ENCODE measurements around the gene TSPYL4. TPM values are rescaled to one million over a fixed set of nuclear protein-coding genes. Genes with fewer than 3 reads are reported as not detected.

Gene TSPYL4
- total and polyA plus RNA-seq, 8 donors, result 2.3 to 33.5 (median 9.1) TPM

DNA sequence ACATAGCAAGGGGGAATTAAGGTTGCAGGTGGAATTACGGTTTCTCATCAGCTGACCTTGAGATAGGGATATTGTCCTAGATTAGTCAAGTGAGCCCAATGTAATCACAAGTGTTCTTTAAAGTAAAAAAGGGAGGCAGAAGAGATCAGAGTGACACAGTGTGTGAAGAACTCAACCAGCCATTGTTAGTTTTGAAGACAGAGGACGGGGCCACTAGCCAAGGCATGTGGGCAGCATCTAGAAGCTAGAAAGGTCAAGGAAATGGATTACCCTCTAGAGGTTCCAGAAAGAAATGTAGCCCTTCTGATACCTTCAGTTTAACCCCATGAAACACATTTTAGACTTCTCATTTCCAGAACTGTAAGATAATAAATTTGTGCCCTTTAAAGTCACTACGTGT, 44.4 kb upstream of the TSPYL4 start:
- intact Hi-C loops (cut with DNase I; ENCODE audit: low total_unique reads), result no loop called here
- TF ChIP-seq POLR2A (IDR thresholded peaks at IDR 0.05) (no peak), EP300 (IDR thresholded peaks at IDR 0.05) (no peak), POLR2AphosphoS5 (IDR thresholded peaks at IDR 0.05) (no peak)
- TF ChIP-seq, protein P1, sequence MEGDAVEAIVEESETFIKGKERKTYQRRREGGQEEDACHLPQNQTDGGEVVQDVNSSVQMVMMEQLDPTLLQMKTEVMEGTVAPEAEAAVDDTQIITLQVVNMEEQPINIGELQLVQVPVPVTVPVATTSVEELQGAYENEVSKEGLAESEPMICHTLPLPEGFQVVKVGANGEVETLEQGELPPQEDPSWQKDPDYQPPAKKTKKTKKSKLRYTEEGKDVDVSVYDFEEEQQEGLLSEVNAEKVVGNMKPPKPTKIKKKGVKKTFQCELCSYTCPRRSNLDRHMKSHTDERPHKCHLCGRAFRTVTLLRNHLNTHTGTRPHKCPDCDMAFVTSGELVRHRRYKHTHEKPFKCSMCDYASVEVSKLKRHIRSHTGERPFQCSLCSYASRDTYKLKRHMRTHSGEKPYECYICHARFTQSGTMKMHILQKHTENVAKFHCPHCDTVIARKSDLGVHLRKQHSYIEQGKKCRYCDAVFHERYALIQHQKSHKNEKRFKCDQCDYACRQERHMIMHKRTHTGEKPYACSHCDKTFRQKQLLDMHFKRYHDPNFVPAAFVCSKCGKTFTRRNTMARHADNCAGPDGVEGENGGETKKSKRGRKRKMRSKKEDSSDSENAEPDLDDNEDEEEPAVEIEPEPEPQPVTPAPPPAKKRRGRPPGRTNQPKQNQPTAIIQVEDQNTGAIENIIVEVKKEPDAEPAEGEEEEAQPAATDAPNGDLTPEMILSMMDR (IDR thresholded peaks at IDR 0.05), result no peak
- no peaks in the 10 kb centered on the region for H3K4me1 ChIP-seq
- H3K36me3 ChIP-seq, result no peaks in the 10 kb centered on the region
- H3K27me3 ChIP-seq, result no peaks in the 10 kb centered on the region
- no peak for DNase-seq
- 92 to 97% (median 92%) methylated on average over 3 of the region's 3 CpGs for WGBS, 5 donors
- no peak overlapping the region for H3K4me3 ChIP-seq
- peaks cover 0 to 8% (median 3%) of the 10 kb centered on the region in 4 donors for H3K9me3 ChIP-seq
- no peak overlapping the region for H3K27ac ChIP-seq

DNA sequence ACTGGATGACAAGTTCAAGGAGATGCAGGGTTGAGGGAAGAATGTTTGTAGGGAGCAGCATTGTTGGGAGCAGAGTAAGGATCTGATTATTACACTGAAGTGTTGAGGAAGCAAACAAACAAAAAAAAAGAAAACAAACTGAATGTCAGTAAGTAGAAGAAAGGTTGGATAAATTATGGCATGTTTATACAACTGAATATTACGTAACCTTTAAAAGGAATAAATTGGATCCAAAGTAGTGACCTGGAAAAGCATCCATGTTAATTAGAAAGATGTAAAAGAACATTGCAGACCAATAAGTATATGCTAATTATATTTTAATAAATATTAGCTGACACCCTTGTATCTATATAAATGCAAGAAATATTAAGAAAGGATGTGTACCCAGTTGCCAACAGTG, 38.7 kb upstream of the TSPYL4 start:
- no peak for DNase-seq
- no peaks in the 10 kb centered on the region for H3K27me3 ChIP-seq
- H3K9me3 ChIP-seq, result no peaks in the 10 kb centered on the region
- intact Hi-C loops (cut with DNase I; ENCODE audit: low total_unique reads), result no loop called here
- H3K4me1 ChIP-seq, result no peaks in the 10 kb centered on the region
- no peaks in the 10 kb centered on the region for H3K36me3 ChIP-seq
- no peak overlapping the region for H3K4me3 ChIP-seq
- TF ChIP-seq POLR2A (IDR thresholded peaks at IDR 0.05) (no peak), POLR2AphosphoS5 (IDR thresholded peaks at IDR 0.05) (no peak), EP300 (IDR thresholded peaks at IDR 0.05) (no peak)
- TF ChIP-seq, protein P1 (IDR thresholded peaks at IDR 0.05), result no peak
- 80 to 95% (median 94%) methylated on average over 1 of the region's 1 CpG for WGBS, 5 donors
- H3K27ac ChIP-seq, result no peak overlapping the region

DNA sequence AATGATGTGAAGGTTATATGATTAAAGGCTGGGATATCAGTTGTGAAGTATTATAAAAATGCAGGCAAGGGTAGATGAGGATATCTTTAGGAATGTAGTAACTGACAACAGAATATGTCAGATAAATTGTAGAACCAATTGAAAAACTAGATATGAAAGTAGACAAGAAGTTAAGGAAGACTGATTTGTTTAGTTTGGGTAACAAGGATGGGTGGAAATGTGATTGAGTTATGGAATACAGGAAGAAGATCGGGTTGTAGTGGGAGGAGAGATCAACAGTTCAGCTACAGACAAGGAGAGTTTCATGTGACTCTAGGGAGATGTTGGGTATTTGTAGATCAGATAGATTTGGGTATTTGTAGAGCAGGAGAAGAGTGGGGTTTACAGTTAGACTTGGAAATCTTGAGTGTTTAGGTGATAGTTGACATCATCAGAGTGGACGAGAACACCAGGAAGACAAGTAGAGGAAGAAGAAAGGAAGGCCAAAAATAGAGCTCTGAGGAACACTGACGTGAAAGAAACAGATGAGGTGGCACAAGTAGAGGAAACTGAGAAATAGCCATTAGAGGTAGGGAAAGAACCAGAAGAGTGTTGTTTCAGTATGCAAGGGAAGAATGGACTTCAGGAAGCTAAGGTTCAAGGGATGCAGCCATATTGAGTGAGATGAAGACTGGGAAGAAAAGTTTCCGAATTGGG, 38.0 kb upstream of the TSPYL4 start:
- H3K4me3 ChIP-seq, result no peak overlapping the region
- 77 to 86% (median 81%) methylated on average over 4 of the region's 4 CpGs for WGBS, 5 donors
- no peaks in the 10 kb centered on the region for H3K36me3 ChIP-seq
- no peaks in the 10 kb centered on the region for H3K9me3 ChIP-seq
- H3K27me3 ChIP-seq, result no peaks in the 10 kb centered on the region
- no peaks in the 10 kb centered on the region for H3K4me1 ChIP-seq
- intact Hi-C loops (cut with DNase I; ENCODE audit: low total_unique reads), result no loop called here
- DNase-seq, result no peak
- TF ChIP-seq, protein P1 (IDR thresholded peaks at IDR 0.05), result no peak
- TF ChIP-seq POLR2AphosphoS5 (IDR thresholded peaks at IDR 0.05), result no peak
- TF ChIP-seq EP300 (IDR thresholded peaks at IDR 0.05), result no peak
- no peak for TF ChIP-seq POLR2A (IDR thresholded peaks at IDR 0.05)
- H3K27ac ChIP-seq, result no peak overlapping the region

DNA sequence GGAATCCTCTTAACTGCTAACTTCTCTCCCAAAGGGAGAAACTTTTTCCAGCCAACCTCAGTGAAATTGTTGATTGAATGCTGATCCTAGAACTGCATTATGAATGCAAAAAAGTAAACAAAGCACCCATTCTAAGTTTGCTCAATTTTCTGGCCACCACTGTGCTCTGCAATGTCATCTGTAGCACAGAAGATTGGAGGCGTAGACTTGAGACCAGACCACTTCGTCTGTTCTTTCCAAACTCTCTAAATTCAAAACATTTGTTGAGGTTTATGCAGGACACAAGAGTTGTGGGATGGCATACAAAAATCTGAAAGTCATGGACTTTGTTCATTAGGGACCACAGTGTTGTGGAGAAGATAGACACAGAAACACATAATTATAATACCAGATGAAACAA, 36.9 kb upstream of the TSPYL4 start:
- intact Hi-C loops (cut with DNase I; ENCODE audit: low total_unique reads), result no loop called here
- Histone ChIP-seq H3K4me3 (no peak overlapping the region), H3K27ac (no peak overlapping the region), H3K9me3 (no peaks in the 10 kb centered on the region), H3K36me3 (no peaks in the 10 kb centered on the region), H3K4me1 (no peaks in the 10 kb centered on the region), H3K27me3 (no peaks in the 10 kb centered on the region)
- TF ChIP-seq POLR2A (IDR thresholded peaks at IDR 0.05) (no peak), POLR2AphosphoS5 (IDR thresholded peaks at IDR 0.05) (no peak), EP300 (IDR thresholded peaks at IDR 0.05) (no peak)
- TF ChIP-seq, protein P1 (IDR thresholded peaks at IDR 0.05), result no peak
- WGBS, 5 donors, result 72 to 92% (median 90%) methylated on average over 2 of the region's 2 CpGs
- DNase-seq, result no peak
